HL-60/S4 treated with phorbol 12-myristate 13-acetate at 8.2 ng/mL for 4 days and 3 days (cell line): ENCODE data around the gene KCTD17.
"Not testable (repeated sequence)": the region's sequence is repeated elsewhere in the genome, so short reads cannot be mapped to it uniquely, and the experiment has no call there.

ENCODE experiments used
- in situ Hi-C: fragments of 300-500 bp; cut with MboI; formaldehyde crosslinking; loops from 2 replicates; pipeline ENCODE4 v1.15.0; 2022; ENCODE audit warnings: low sequenced_read_pairs

KCTD17 gene

DNA sequence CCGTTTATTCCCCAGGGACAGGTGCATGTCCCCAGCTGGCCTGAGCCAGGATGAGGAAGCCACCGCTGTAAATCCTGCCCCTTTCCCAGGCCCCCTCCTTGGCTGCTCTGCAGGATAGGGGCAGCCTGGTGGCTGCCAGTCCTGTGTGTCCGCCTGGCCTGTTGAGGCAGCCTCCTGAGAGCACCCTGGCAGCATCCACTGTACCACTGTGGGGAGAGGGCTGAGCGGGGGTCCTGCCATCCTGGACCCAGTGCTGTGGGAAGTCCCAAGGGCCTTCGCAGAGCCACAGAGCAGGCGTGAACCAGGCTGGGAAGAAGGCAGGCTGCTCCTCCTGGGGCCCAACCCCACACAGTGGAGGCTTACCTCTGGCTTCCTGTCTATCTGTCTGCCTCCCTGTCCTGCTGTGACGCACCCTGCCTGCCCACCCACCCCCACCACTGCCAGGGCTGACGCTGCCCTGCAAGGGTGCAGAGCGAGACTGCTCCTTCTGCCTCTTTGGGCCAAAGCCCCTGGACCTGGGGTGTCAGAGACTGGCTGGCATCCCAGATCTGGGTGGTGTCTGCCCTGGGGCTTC is 8.4 kb downstream of the KCTD17 start:
- in situ Hi-C loops: no loop called here

DNA sequence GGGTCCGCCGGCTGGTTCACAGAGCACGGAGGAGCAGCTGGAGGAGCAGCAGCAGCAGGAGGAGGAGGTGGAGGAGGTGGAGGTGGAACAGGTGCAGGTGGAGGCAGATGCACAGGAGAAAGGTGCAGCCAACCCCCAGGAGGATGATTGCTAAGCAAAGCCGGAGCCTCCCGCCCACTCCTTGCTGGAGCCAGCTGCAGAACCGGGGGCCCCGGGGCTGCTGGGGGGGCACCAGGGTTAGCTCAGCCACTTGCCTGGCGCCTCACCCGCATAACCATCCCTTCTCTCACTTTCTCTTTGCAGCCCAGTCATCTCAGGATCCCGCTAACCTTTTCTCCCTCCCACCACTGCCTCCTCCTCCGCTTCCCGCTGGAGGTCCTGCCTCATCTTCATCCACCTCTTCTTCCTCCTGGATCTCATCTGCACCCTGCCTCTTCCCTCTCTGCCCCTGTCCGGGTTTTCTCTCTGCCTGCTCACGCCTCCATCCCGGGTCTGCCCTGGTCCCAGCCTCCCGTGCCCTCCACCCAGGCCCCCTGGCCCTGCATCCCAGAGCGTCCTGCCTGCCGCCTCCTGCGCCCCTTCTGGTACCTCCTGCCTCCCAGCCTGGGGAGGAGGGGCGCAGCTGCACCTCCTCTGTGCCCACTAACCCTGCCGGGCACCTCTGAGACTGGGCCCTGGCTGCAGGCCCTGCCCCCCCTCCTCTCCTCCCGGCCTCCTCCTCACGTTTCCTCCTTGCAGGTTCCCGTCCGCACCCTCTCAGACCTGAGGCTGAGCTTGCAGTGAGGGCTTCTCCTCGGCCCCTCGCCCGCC is 9.5 kb downstream of the KCTD17 start:
- in situ Hi-C loops: no loop called here

DNA sequence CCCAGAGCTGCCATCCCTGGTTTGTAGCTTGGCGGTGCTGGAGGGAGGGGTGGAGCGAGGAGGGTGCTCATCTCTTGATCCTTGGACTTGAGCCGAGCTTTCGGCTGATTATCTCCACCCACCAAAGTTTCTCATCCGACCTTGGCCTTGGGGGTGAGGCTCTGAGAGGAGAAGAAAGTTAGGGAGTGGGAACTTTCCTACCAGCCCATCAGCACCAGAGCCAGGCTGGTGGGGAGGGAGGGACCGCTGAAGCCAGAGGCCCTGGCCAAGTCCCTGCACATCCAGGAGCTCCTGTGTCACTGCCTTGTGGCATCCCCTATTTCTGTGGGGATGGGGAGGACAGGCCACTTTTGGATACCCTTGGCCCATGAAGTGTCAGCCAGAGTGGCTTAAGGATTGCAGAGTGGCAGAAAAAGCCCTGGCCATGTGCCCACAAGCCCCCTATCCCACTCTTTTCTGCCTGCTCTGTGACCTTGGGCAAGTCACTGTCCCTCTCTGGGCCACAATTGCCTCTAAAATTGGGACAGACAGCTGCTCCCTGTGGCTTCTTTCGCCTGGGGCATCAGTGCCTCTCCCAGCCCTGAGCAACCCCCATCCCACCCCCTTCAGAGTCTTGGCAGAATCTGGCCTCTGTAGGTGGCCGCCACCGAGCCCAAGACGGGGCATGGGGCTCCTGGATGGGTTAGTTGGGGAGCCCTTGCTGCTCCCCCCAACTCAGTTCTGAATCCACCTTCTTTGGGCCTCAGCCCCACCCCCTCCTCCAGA is 10.3 kb downstream of the KCTD17 start:
- in situ Hi-C loops: no loop called here

DNA sequence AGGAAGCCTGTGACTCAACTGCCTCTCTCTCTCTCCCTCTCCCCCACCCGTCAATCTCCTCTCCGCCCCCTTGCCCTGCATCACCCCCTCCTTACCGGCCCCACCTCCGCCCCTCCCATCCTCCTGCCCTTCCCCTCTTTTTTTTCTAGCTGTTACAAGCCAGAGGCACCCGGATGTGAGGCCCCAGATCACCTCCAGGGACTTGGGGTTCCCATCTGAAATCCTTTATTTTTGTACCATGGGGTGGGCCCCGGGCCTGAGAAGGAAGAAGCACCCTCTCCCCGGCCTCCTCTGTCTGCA is 10.8 kb downstream of the KCTD17 start:
- in situ Hi-C loops: no loop called here

DNA sequence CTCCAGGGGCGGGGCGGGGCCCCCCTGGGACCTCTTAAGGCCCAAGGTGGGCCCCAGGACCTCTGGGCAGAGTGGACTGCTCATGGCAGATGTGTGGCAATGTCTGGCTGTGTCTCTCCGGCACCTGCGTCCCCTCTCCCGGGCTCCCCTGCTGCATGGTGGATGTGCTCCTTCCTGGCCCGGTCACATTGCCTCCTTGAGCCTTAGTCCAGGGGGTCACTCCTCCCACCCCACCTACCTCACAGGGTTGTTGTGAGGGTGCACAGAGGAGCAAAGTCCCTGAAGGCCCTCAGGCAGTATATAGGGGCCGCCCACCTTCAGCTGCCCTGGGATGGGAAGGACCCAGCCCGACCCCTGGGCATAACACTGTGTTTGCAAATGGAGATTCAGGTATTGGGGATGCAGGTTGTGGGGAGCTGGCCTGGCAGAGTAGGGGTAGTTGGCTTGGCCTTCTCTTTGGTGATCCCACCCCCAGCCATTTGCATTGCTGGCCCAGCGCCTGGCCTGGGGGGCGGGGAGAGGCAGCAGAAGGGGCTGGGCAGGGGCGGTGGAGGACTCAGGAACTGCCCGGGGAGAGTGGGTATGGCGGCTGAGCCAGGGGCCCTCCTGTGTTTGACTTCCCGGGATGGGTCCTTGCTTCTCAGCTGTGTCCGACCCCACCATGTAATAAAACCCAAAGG is 11.3 kb downstream of the KCTD17 start:
- in situ Hi-C loops: no loop called here

DNA sequence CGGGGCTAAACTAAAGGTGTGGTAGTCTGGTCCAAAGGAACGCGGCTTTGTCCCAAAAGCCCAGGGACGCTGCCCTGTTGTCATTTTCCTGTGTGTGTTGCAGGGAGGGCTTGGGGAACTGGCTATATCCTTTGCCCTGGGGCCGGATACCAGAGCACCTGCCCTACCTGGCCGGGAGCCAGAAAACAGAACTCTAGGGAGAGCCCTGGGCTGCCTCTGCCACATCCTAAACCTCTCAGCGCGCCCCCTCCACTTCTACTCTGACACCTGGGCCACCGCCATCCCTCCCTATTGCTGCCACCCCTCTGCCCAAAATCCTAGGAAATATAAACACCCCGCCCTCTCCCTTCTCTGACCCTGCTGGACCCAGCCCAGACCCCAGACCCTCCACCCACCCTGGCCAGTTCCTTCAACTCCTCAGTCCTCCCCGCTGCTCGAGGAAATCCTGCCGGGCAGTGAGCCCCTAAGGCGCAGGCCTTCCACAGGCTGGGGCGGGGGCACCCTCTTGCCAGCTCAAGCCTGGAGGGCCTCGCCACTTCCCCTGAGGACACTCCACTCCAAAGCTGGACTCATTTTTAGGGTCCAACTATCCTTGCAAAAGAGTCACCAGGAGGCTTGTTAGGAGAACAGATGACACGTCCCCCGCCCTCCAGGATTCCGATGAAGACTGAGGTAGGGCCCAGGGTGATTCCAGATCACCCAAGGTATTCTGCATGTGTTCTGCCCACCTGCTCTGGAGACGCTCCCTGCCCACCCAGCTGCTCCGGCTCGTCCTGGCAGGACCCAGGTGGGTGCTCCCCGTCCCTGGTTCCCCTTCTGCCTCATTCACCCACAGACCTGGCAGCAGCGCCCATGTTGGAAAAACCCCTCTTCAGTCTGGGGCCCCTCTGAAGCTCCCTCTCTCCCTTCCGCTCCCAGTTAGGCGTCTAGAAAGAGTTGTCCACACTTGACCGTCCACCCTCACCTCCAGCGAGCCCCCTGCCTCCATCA is 12.2 kb downstream of the KCTD17 start:
- in situ Hi-C loops: no loop called here

DNA sequence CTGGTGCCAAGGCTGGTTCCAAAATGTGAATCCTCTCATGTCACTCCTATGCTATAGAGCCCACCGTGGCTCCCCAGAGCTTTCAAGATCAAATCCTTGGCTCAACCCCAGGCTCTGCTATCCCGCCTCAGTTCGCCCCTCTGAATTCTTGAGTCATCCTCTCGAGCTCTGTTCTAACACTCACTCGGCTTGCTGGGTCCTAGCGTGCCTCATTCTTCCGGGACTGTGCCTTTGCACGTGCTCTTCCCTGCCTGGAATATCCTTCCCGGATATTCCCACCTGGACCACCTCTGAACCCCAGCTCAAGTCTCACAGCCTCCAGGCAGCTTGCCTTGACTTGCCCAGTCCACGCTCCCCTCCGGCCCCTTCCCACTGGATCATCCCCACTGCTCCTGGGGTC is 13.0 kb downstream of the KCTD17 start:
- in situ Hi-C loops: no loop called here

DNA sequence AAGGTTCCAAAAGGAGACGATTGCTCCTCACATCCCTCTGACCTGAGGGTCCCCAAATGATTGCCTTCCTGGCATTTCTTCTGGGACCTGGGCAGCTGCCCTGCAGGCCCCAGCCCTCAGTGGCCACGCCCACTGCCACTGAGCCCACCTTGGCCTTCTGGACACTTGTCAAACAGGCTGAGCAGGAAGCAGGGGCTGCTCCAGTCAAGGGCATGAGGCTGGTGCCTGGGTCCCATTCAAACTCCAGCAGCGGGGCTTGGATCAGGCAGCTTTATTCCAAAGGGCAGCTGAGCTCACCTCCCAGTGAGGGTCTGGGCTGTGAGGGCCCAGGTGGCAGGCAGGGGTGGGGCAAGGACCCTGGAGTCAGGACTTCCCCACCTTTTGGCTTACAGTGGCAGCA is 13.6 kb downstream of the KCTD17 start:
- in situ Hi-C loops: no loop called here

DNA sequence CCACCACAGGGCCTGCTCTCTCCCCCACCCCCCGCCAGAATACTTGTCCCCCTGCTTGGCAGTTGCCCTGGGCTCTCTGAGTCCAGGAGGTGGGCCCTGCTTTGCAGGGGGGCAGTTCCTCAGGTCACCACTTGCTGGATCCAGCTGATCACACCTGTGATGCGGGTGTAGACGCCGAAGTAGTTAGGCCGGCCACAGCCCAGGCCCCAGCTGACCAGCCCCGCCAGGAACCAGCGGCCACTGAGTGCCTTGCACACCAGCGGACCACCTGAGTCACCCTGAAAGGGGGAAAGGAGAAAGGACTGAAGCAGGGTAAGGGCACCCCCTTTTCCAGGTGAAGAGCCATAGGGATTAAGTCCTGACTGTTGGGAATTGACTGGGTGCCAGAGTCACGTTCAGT is 14.4 kb downstream of the KCTD17 start:
- in situ Hi-C loops: no loop called here

DNA sequence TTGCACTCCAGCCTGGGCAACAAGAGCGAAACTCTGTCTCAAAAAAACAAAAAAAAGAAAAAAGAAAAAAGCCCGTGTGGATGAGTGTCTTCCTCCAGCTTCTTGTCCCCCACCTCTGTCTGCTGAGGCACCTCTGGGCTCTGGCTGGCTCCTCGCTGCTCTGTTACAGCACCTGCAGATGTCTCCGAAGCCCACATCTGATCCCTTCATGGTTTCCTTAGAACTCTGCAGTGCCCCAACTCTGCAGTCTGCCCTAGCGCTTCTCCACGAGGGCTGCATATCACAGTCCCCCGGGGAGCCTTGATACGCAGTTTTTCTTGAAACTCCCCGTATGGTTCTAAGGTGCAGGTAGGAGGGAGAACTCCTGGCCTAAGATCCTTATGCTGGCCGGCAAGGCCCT is 15.9 kb downstream of the KCTD17 start:
- in situ Hi-C loops: no loop called here

DNA sequence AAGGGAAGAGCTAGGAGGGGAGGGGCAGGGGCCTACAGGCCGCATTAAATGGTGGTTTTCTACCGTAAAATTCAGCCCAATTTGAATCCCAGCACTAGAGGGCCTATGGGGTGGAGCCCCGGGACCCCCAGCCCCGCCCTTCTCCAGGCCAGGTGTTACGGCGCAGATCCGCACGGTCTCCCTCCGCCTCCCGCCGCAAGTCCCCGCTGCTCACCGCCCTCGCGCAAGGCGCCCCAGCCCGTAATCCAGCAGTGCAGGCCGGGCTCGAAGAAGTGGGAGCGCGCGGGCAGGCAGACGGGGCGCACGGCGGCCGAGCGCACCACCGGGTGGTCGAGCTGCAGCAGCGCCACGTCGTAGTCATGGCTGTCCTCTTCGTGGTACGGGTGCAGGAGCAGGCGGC is 17.3 kb downstream of the KCTD17 start:
- in situ Hi-C loops: no loop called here

DNA sequence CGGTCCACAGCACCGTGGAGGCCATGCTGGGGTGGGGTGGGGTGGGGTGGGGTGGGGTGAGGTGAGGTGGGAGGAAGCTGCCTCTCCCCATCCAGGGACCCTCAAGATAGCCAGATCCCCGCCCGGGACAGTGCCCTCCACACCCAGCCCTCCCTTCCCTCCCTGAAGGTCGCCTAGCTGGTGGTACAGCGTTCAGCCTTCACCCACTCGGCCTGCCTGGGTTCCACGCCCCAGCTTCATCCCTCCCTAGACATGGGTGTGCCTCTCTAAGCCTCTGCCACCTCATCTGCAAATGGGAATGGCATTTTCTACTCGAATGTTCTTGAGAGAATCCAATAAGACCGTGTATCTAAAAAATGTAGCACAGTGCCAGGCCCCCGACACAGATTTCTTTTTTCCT is 17.8 kb downstream of the KCTD17 start:
- in situ Hi-C loops: no loop called here

DNA sequence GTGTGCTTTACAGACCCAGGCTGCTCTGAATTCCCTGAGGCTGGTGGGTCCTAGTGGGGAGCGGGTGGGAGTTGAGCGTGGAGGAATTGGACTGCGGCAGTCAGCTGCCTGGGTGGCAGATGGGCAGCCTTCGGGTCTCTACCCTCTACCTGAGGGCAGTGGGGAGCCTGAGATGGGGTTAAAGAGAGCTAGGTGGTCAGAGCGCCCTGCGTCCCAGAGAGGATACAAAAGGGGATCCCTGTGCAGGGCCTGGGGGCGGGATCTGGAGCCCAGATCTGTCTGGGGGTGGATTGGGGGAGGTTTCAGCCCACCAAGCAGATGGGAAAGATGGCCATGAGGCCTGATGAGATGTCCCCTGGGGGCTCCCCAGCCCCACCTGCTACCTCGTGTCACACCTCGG is 18.2 kb downstream of the KCTD17 start:
- in situ Hi-C loops: no loop called here

DNA sequence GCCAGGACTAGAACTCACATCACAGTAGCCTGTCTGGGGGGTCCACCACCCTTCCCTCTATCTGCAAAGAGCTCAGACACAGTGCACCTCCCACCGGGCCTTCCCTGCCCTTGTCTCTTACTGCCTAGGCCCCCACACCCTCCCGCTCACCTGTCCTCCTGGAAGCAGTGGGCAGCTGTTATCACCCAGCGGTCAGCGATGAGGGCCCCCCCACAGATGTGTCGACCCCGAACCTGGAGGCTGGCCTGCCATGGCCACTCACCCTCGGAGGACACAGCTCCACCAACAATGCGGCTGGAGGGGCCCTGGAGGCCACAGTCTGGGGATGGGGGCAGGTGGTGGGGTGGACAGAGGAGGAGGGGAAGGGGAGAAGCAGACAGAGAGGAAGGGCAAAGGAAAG is 18.8 kb downstream of the KCTD17 start:
- in situ Hi-C loops: no loop called here

DNA sequence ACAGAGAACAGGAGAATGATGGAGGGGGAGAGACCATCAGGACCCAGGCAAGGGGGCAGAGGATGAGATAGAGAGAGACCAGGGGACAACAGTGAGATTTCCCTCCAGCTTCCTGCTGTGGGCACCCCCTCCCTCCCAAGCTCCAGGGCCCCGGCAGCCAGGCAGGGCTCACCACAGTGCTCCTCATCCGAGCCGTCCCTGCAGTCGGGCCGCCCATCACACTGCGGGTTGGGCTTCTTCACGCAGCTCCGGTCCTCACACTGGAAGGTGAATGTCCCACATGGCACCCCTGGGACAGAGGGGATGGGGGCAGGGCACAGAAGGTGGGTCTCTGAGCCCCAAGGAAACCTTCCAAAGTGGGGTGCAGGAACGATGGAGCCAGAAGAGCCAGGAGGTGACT is 19.2 kb downstream of the KCTD17 start:
- in situ Hi-C loops: no loop called here

DNA sequence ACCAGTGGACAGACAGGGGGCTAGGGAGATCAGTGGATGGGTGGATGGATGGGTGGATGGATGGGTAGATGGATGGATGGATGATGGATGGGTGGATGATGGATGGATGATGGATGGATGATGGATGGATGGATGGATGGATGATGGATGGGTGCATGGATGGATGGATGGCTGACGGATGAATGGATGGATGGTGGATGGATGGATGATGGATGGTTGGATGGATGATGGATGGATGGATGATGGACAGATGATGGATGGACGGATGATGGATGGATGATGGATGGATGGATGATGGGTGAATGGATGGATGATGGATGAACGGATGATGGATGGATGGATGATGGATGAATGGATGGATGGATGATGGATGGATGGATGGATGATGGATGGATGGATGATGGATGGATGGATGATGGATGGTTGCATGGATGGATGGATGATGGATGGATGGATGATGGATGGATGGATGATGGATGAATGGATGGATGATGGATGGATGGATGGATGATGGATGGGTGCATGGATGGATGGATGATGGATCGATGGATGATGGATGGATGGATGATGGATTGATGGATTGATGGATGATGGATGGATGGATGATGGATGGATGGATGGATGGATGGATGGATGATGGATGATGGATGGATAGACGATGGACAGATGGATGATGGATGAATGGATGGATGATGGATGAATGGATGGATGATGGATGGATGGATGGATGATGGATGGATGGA is 20.5 kb downstream of the KCTD17 start:
- in situ Hi-C loops: not testable (repeated sequence)

DNA sequence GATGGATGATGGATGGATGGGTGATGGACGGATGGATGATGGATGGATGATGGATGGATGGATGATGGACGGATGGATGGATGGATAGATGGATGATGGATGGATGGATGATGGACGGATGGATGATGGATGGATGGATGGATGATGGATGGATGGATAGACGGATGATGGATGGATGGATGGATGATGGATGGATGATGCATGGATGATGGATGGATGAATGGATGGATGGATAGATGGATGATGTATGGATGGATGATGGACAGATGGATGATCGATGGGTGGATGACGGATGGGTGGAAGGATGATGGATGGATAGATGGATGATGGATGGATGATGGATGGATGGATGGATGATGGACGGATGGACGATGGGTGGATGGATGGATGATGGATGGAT is 21.1 kb downstream of the KCTD17 start:
- in situ Hi-C loops: no loop called here

DNA sequence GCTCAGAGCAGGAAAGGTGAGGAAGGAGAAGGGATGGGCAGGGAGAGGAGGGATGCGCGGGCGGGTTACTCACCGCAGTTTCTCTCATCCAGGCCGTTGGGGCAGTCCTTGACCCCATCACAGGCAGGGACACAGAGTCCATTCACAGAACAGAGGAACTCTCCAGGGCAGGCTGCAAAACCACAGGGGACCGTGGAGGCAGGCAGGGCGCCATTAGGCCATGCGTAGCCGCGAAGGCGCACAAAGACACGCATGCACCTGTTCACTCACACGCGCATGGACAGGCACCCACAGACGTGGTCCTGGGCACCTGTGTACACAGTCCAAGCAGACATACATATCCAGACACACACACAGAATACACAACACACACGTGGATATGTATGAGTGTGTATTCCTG is 23.0 kb downstream of the KCTD17 start:
- in situ Hi-C loops: no loop called here

DNA sequence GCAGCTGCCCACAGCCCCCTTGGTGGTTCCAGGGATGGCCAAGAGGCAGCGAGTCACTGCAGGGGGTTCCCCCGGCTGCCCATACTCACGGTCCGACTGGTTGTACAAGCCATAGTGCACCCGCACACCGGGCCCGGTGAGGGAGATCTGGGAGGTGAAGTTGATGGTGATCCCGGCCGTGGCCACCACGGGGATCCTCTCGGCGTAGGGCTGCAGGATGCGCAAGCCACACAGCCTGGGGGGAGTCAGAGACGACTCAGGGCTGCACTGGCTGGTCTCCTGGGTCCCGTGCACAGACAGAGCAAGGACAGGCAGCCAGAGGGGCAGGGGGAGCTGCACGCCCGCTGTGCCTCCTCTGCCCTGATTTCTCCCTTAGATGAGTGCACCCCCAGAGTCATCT is 23.5 kb downstream of the KCTD17 start:
- in situ Hi-C loops: no loop called here
